ENCODE data around the gene ZNF555.

ZNF555 gene

DNA sequence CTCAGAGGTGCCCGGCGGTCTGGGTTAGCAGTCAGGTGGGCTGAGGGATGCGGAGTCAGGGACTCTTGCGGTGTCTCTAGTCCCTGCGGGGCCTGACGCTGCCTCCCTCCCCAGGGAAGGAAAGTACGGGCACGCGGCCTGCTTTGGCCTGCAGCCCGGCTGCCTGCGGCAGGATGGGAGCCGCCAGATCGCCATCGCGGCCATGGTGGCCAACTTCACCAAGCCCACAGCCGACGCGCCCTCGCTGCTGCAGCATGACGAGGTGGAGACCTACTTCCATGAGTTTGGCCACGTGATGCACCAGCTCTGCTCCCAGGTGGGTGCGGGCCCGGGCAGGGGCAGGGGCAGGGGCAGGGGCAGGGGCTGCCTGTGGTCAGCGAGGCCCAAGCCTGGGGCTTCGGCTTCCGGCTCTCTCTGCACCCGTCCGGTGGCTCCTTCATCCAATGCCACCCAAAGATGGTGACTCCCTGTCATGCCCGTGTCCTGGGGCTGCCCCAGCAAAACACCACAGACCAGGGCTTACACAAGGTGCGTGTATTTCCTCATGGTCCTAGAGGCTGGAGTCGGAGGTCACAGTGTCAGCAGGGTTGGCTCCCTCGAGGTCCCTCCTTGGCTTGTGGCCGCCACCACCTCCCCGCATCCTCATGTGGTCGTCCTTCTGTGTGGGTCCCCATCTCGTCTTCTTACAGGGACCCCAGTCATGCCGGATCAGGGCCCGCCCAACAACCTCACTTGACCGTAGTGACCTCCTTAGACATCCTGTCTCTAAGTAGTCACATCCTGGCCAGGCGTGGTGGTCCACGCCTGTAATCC, 32.9 kb upstream of the ZNF555 start:
- H3K4me3 ChIP-seq (ENCODE audit: low read length): no peak overlapping the region
- no peak overlapping the region for H3K27ac ChIP-seq (ENCODE audit: low read depth, low read length)
- H3K36me3 ChIP-seq (ENCODE audit: control insufficient read depth, low read length): peaks cover 85% of the 10 kb centered on the region
- no peaks in the 10 kb centered on the region for H3F3A ChIP-seq (ENCODE audit: control insufficient read depth, insufficient read depth)
- H3K79me2 ChIP-seq (ENCODE audit: control insufficient read depth, low read length): no peaks in the 10 kb centered on the region
- H3K27me3 ChIP-seq (ENCODE audit: control insufficient read depth, low read length): no peaks in the 10 kb centered on the region
- no peaks in the 10 kb centered on the region for H4K20me1 ChIP-seq (ENCODE audit: control insufficient read depth, insufficient read depth, low read depth, low read length)
- H3K4me2 ChIP-seq (ENCODE audit: low read length): no peak overlapping the region
- H3K4me1 ChIP-seq (ENCODE audit: control insufficient read depth, low read length): no peaks in the 10 kb centered on the region
- no peaks in the 10 kb centered on the region for H3K9me2 ChIP-seq (replicated peaks; ENCODE audit: control insufficient read depth, low read length)
- TF ChIP-seq CTCF (IDR thresholded peaks at IDR 0.05; ENCODE audit: low read depth, low read length, poor library complexity, severe bottlenecking) (no peak), EZH2phosphoT487 (IDR thresholded peaks at IDR 0.05; ENCODE audit: borderline replicate concordance, low read length) (no peak)
- no peaks in the 10 kb centered on the region for H3K9me3 ChIP-seq (ENCODE audit: control insufficient read depth, insufficient read depth, low read length)

GRCh38 chr19:2809387-2810140, 31.7 kb upstream of the ZNF555 start:
- H3K36me3 ChIP-seq (ENCODE audit: control insufficient read depth, low read length): peaks cover 89% of the 10 kb centered on the region
- TF ChIP-seq CTCF (IDR thresholded peaks at IDR 0.05; ENCODE audit: low read depth, low read length, poor library complexity, severe bottlenecking): no peak
- TF ChIP-seq EZH2phosphoT487 (IDR thresholded peaks at IDR 0.05; ENCODE audit: borderline replicate concordance, low read length): no peak

DNA sequence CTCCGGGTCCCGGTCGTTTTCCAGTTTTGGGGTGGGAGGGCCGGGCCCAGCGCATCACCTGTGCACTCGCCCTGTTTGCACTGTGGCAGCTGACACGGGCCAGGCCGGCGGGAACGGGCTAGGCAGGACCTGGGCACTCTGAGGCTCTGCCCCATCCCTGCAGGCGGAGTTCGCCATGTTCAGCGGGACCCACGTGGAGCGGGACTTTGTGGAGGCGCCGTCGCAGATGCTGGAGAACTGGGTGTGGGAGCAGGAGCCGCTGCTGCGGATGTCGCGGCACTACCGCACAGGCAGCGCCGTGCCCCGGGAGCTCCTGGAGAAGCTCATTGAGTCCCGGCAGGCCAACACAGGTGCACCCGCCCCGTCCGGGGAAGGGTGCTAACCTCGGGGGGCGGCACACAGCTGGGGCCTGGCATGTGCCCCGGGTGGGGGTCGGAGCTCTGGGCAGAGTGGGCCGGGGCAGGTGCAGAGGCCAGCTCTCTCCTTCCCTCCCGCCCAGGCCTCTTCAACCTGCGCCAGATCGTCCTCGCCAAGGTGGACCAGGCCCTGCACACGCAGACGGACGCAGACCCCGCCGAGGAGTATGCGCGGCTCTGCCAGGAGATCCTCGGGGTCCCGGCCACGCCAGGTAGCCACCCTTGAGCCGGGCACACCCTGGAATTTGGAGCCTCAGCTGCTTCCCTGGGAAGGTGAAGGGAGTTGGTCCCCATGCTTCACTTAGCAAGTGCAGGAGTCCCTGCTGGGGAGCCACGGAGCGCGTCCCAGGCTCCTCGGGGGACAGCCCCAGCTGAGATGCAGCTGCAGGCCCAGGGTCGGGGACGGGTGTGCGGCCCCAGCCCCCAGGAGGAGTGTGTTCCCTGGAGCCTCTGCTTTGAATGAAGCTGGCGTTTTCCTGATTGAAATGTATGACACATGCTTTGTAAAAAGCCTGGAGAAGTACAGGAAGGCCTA, 30.9 kb upstream of the ZNF555 start:
- no peak overlapping the region for H3K4me3 ChIP-seq (ENCODE audit: low read length)
- H3K79me2 ChIP-seq (ENCODE audit: control insufficient read depth, low read length): no peaks in the 10 kb centered on the region
- TF ChIP-seq EZH2phosphoT487 (IDR thresholded peaks at IDR 0.05; ENCODE audit: borderline replicate concordance, low read length) (no peak), CTCF (IDR thresholded peaks at IDR 0.05; ENCODE audit: low read depth, low read length, poor library complexity, severe bottlenecking) (no peak)
- no peaks in the 10 kb centered on the region for H3K4me1 ChIP-seq (ENCODE audit: control insufficient read depth, low read length)
- H3F3A ChIP-seq (ENCODE audit: control insufficient read depth, insufficient read depth): no peaks in the 10 kb centered on the region
- H3K27ac ChIP-seq (ENCODE audit: low read depth, low read length): no peak overlapping the region
- no peaks in the 10 kb centered on the region for H4K20me1 ChIP-seq (ENCODE audit: control insufficient read depth, insufficient read depth, low read depth, low read length)
- peaks cover 82% of the 10 kb centered on the region for H3K36me3 ChIP-seq (ENCODE audit: control insufficient read depth, low read length)
- no peaks in the 10 kb centered on the region for H3K9me3 ChIP-seq (ENCODE audit: control insufficient read depth, insufficient read depth, low read length)
- H3K9me2 ChIP-seq (replicated peaks; ENCODE audit: control insufficient read depth, low read length): no peaks in the 10 kb centered on the region
- no peak overlapping the region for H3K4me2 ChIP-seq (ENCODE audit: low read length)
- no peaks in the 10 kb centered on the region for H3K27me3 ChIP-seq (ENCODE audit: control insufficient read depth, low read length)

More at GRCh38 chr19:2809387-2810140, 31.7 kb upstream of the ZNF555 start:
- Histone ChIP-seq H3K79me2 (ENCODE audit: control insufficient read depth, low read length) (no peaks in the 10 kb centered on the region), H3K27ac (ENCODE audit: low read depth, low read length) (no peak overlapping the region), H3F3A (ENCODE audit: control insufficient read depth, insufficient read depth) (no peaks in the 10 kb centered on the region), H3K27me3 (ENCODE audit: control insufficient read depth, low read length) (no peaks in the 10 kb centered on the region), H3K4me2 (ENCODE audit: low read length) (no peak overlapping the region), H3K9me2 (replicated peaks; ENCODE audit: control insufficient read depth, low read length) (no peaks in the 10 kb centered on the region), H3K4me3 (ENCODE audit: low read length) (no peak overlapping the region), H3K9me3 (ENCODE audit: control insufficient read depth, insufficient read depth, low read length) (no peaks in the 10 kb centered on the region), H3K4me1 (ENCODE audit: control insufficient read depth, low read length) (no peaks in the 10 kb centered on the region), H4K20me1 (ENCODE audit: control insufficient read depth, insufficient read depth, low read depth, low read length) (no peaks in the 10 kb centered on the region)
